RWPE1 (cell line): ENCODE measurements around the gene PIP4K2C.
"Not testable (repeated sequence)": the region's sequence is repeated elsewhere in the genome, so short reads cannot be mapped to it uniquely, and the experiment has no call there.

Experiments
- CTCF ChIA-PET: fragments of 350-600 bp; sonication (Branson Sonifier 250); formaldehyde crosslinking; extraction: SDS; loops from one replicate; lab custom pipeline; 2021; lab: Yijun Ruan, JAX
- POLR2A ChIA-PET: fragments of 400-600 bp; formaldehyde crosslinking; extraction: SDS; loops from one replicate; lab custom pipeline; 2020; ENCODE audit warnings: antibody characterized with exemption; ENCODE audit not compliant: low non-redundant PET; lab: Yijun Ruan, JAX
- DNase-seq: peaks from one replicate; pipeline ENCODE4 v3.0.0; 2012; ENCODE audit warnings: low spot score
- H3K27ac ChIP-seq: fragments of 450-650 bp; 2 replicates; pipeline ENCODE4 v1.5.1; 2017
- TF ChIP-seq, protein P1 (sequence below): fragments of 450-650 bp; conservative IDR thresholded peaks from 2 replicates; pipeline ENCODE4 v1.5.1; 2017; ENCODE audit warnings: low read depth, mild to moderate bottlenecking

The PIP4K2C gene

DNA sequence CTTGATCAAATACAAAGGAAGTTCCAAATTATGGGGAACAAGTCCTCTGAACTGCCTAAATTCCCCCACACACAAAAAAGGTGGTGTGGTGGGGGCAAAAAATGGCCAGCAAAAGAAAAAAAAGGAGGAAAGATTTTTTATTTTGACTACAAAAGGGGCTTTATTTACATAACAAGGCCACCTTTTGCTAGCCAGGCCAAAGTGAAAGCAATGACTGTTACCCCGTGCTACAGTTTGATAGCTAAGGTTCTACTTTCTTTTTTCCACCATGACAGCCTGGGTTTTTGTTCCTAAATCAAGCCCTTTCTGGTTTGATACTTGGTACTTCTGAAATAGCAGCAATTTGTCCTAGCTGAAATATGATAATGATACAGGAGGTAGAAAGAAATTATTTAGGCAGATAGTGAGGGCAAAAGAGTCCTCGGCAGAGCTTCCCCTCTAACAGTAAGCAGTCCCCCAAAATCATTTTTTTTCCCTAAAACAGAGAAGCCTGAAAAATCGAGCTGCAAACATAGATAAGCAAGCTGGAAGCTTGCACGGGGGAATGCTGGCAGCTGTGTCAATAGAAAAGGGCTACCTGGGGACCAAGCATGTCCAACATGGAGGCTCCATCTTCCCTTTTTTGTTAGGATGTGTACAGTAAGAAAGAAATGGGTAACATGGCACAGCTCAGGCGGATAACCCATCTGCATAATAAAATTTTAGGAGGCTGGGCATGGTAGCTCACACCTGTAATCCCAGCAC lies 50.9 kb downstream of the PIP4K2C start:
- no peak overlapping the region for H3K27ac ChIP-seq
- TF ChIP-seq, protein P1, sequence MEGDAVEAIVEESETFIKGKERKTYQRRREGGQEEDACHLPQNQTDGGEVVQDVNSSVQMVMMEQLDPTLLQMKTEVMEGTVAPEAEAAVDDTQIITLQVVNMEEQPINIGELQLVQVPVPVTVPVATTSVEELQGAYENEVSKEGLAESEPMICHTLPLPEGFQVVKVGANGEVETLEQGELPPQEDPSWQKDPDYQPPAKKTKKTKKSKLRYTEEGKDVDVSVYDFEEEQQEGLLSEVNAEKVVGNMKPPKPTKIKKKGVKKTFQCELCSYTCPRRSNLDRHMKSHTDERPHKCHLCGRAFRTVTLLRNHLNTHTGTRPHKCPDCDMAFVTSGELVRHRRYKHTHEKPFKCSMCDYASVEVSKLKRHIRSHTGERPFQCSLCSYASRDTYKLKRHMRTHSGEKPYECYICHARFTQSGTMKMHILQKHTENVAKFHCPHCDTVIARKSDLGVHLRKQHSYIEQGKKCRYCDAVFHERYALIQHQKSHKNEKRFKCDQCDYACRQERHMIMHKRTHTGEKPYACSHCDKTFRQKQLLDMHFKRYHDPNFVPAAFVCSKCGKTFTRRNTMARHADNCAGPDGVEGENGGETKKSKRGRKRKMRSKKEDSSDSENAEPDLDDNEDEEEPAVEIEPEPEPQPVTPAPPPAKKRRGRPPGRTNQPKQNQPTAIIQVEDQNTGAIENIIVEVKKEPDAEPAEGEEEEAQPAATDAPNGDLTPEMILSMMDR: no peak
- CTCF ChIA-PET: interaction anchor here (0.6 to 1.1 kb wide), 3 partner anchors 9 to 69 kb away, joined by 4 read pairs; partner anchors contain the start of gene B4GALNT1
- POLR2A ChIA-PET: no interaction called here
- DNase-seq: no peak

DNA sequence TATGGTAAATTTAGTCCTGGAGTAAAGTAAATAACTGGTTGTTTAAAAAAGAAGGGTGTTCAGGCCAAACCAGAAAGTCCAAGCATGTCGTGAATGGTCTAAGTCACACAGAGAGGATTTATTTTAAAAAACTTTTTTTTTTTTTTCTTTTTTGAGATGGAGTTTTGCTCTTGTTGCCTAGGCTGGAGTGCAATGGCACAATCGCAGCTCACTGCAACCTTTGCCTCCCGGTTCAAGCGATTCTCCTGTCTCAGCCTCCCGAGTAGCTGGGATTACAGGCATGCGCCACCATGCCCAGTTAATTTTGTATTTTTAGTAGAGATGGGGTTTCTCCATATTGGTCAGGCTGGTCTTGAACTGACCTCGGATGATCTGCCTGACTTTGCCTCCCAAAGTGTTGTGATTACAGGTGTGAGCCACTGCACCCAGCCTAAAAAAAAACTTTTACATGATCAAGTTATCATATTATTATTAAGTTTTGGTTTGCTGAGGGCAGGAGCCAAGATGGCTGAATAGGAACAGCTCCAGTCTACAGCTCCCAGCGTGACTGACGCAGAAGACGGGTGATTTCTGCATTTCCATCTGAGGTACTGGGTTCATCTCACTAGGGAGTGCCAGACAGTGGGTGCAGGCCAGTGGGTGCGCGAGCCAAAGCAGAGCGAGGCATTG lies 55.1 kb downstream of the PIP4K2C start:
- H3K27ac ChIP-seq, POLR2A ChIA-PET, DNase-seq: not testable (repeated sequence)
- CTCF ChIA-PET: interaction anchor here (1.6 kb wide), 1 partner anchor 13 kb away, joined by 8 read pairs; the partner anchor contains the start of gene B4GALNT1

DNA sequence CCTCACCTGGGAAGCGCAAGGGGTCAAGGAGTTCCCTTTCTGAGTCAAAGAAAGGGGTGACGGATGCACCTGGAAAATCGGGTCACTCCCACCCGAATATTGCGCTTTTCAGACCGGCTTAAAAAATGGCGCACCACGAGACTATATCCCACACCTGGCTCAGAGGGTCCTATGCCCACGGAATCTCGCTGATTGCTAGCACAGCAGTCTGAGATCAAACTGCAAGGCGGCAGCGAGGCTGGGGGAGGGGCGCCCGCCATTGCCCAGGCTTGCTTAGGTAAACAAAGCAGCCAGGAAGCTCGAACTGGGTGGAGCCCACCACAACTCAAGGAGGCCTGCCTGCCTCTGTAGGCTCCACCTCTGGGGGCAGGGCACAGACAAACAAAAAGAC lies 55.7 kb downstream of the PIP4K2C start:
- H3K27ac ChIP-seq, POLR2A ChIA-PET, CTCF ChIA-PET, DNase-seq: not testable (repeated sequence)
